Measurements from ENCODE around the gene PRKAG2. TPM values are rescaled to one million over a fixed set of nuclear protein-coding genes. Genes with fewer than 3 reads are reported as not detected.

The PRKAG2 gene
- polyA plus RNA-seq, 2 donors: 9.0 to 11.2 TPM

- WGBS, 2 donors: 93 to 94% methylated on average over 18 of the region's 18 CpGs
- Histone ChIP-seq H3K4me3 (ENCODE audit: low read depth in 1 of 2, low read length in 2 of 2) (no peak overlapping the region), H3K27ac (ENCODE audit: low read depth in 2 of 2, low read length in 1 of 2) (no peak overlapping the region), H3K9me3 (ENCODE audit: control insufficient read depth in 2 of 2, insufficient read depth in 1 of 2, low read depth in 1 of 2, low read length in 1 of 2) (no peaks in the 10 kb centered on the region), H3K27me3 (ENCODE audit: control insufficient read depth in 1 of 2, insufficient read depth in 2 of 2, low read length in 2 of 2) (no peaks in the 10 kb centered on the region), H3K4me1 (ENCODE audit: control insufficient read depth in 2 of 2, insufficient read depth in 2 of 2, low read length in 1 of 2) (peaks cover 11 to 12% of the 10 kb centered on the region in 2 donors), H3K36me3 (ENCODE audit: control insufficient read depth in 2 of 2, insufficient read depth in 2 of 2, low read length in 1 of 2) (no peaks in the 10 kb centered on the region)
These were observed 9.9 kb downstream of the PRKAG2 start for GRCh38 chr7:151866761-151867655.

DNA sequence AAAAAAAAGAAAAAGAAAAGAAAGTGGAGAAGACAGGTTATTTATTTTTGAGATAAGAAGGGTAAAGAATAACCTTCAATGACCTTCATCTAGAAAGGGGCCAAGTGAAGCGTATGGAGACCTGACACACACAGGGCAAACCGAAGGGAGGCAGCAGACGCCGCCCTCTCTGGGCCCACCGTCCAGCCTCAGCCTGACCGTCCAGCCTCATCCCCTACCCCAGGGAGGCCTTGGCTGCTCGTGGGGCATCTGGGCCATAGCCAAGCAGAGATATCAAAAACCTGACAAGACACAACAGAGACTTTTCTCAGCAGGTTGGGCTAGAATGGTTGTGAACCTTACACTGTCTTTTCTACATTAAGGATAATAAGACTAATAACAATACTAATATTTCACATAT, 10.9 kb downstream of the PRKAG2 start:
- WGBS, 2 donors: 88 to 93% methylated on average over 7 of the region's 7 CpGs
- Histone ChIP-seq H3K36me3 (ENCODE audit: control insufficient read depth in 2 of 2, insufficient read depth in 2 of 2, low read length in 1 of 2) (no peaks in the 10 kb centered on the region), H3K27ac (ENCODE audit: low read depth in 2 of 2, low read length in 1 of 2) (no peak overlapping the region), H3K27me3 (ENCODE audit: control insufficient read depth in 1 of 2, insufficient read depth in 2 of 2, low read length in 2 of 2) (no peaks in the 10 kb centered on the region), H3K9me3 (ENCODE audit: control insufficient read depth in 2 of 2, insufficient read depth in 1 of 2, low read depth in 1 of 2, low read length in 1 of 2) (no peaks in the 10 kb centered on the region), H3K4me1 (ENCODE audit: control insufficient read depth in 2 of 2, insufficient read depth in 2 of 2, low read length in 1 of 2) (peaks cover 6 to 11% of the 10 kb centered on the region in 2 donors), H3K4me3 (ENCODE audit: low read depth in 1 of 2, low read length in 2 of 2) (no peak overlapping the region)

- no peaks in the 10 kb centered on the region for H3K9me3 ChIP-seq (ENCODE audit: control insufficient read depth in 2 of 2, insufficient read depth in 1 of 2, low read depth in 1 of 2, low read length in 1 of 2)
- 85 to 88% methylated on average over 16 of the region's 16 CpGs for WGBS, 2 donors
- H3K36me3 ChIP-seq (ENCODE audit: control insufficient read depth in 2 of 2, insufficient read depth in 2 of 2, low read length in 1 of 2): no peaks in the 10 kb centered on the region
- H3K4me1 ChIP-seq (ENCODE audit: control insufficient read depth in 2 of 2, insufficient read depth in 2 of 2, low read length in 1 of 2): peaks cover 7 to 11% of the 10 kb centered on the region in 2 donors
- no peak overlapping the region for H3K4me3 ChIP-seq (ENCODE audit: low read depth in 1 of 2, low read length in 2 of 2)
- no peak overlapping the region for H3K27ac ChIP-seq (ENCODE audit: low read depth in 2 of 2, low read length in 1 of 2)
- no peaks in the 10 kb centered on the region for H3K27me3 ChIP-seq (ENCODE audit: control insufficient read depth in 1 of 2, insufficient read depth in 2 of 2, low read length in 2 of 2)
These were observed 11.7 kb downstream of the PRKAG2 start for GRCh38 chr7:151865070-151865670.

GRCh38 chr7:151864561-151864960, 12.4 kb downstream of the PRKAG2 start:
- WGBS, 2 donors: 91 to 92% methylated on average over 6 of the region's 6 CpGs
- Histone ChIP-seq H3K4me3 (ENCODE audit: low read depth in 1 of 2, low read length in 2 of 2) (no peak overlapping the region), H3K27ac (ENCODE audit: low read depth in 2 of 2, low read length in 1 of 2) (no peak overlapping the region), H3K36me3 (ENCODE audit: control insufficient read depth in 2 of 2, insufficient read depth in 2 of 2, low read length in 1 of 2) (no peaks in the 10 kb centered on the region), H3K27me3 (ENCODE audit: control insufficient read depth in 1 of 2, insufficient read depth in 2 of 2, low read length in 2 of 2) (no peaks in the 10 kb centered on the region), H3K4me1 (ENCODE audit: control insufficient read depth in 2 of 2, insufficient read depth in 2 of 2, low read length in 1 of 2) (peaks cover 8 to 11% of the 10 kb centered on the region in 2 donors), H3K9me3 (ENCODE audit: control insufficient read depth in 2 of 2, insufficient read depth in 1 of 2, low read depth in 1 of 2, low read length in 1 of 2) (no peaks in the 10 kb centered on the region)

GRCh38 chr7:151864081-151864480, 12.8 kb downstream of the PRKAG2 start:
- peaks cover 6 to 11% of the 10 kb centered on the region in 2 donors for H3K4me1 ChIP-seq (ENCODE audit: control insufficient read depth in 2 of 2, insufficient read depth in 2 of 2, low read length in 1 of 2)
- no peaks in the 10 kb centered on the region for H3K36me3 ChIP-seq (ENCODE audit: control insufficient read depth in 2 of 2, insufficient read depth in 2 of 2, low read length in 1 of 2)

GRCh38 chr7:151863386-151864079, 13.4 kb downstream of the PRKAG2 start:
- Histone ChIP-seq H3K9me3 (ENCODE audit: control insufficient read depth in 2 of 2, insufficient read depth in 1 of 2, low read depth in 1 of 2, low read length in 1 of 2) (no peaks in the 10 kb centered on the region), H3K4me1 (ENCODE audit: control insufficient read depth in 2 of 2, insufficient read depth in 2 of 2, low read length in 1 of 2) (peaks cover 10 to 11% of the 10 kb centered on the region in 2 donors), H3K36me3 (ENCODE audit: control insufficient read depth in 2 of 2, insufficient read depth in 2 of 2, low read length in 1 of 2) (no peaks in the 10 kb centered on the region), H3K27me3 (ENCODE audit: control insufficient read depth in 1 of 2, insufficient read depth in 2 of 2, low read length in 2 of 2) (no peaks in the 10 kb centered on the region), H3K27ac (ENCODE audit: low read depth in 2 of 2, low read length in 1 of 2) (no peak overlapping the region), H3K4me3 (ENCODE audit: low read depth in 1 of 2, low read length in 2 of 2) (no peak overlapping the region)
- WGBS, 2 donors: 91 to 94% methylated on average over 11 of the region's 11 CpGs

More at GRCh38 chr7:151864081-151864480, 12.8 kb downstream of the PRKAG2 start:
- no peaks in the 10 kb centered on the region for H3K9me3 ChIP-seq (ENCODE audit: control insufficient read depth in 2 of 2, insufficient read depth in 1 of 2, low read depth in 1 of 2, low read length in 1 of 2)
- no peak overlapping the region for H3K4me3 ChIP-seq (ENCODE audit: low read depth in 1 of 2, low read length in 2 of 2)
- WGBS, 2 donors: 87 to 95% methylated on average over 10 of the region's 10 CpGs
- no peak overlapping the region for H3K27ac ChIP-seq (ENCODE audit: low read depth in 2 of 2, low read length in 1 of 2)
- H3K27me3 ChIP-seq (ENCODE audit: control insufficient read depth in 1 of 2, insufficient read depth in 2 of 2, low read length in 2 of 2): no peaks in the 10 kb centered on the region

DNA sequence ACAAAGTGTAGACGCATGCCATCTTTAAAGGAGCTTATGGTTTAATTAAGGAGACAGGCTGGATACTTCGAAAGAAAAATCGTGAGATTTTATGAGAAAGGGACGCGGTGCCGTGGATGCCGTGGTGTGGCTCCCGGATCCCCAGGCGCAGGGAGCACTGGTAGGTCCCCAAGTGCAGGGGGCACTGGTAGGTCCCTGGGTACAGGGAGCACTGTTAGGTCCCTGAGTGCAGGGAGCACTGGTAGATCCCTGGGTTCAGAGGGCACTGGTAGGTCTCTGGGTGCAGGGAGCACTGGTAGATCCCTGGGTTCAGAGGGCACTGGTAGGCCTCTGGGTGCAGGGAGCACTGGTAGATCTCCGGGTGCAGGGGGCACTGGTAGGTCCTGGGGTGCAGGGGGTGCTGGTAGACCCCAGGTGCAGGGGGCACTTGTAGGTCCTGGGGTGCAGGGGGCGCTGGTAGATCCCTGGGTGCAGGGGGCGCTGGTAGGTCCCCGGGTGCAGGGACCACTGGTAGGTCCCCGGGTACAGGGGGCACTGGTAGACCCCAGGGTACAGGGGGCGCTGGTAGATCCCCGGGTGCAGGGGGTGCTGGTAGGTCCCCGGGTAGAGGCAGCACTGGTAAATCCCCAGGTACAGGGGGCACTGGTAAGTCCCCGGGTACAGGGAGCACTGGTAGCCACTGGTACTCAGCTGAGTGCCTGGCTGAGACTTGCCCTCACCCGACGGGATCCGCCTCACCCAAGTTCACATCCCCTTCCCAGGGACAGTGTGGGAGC, 14.1 kb downstream of the PRKAG2 start:
- H3K27me3 ChIP-seq (ENCODE audit: control insufficient read depth in 1 of 2, insufficient read depth in 2 of 2, low read length in 2 of 2): no peaks in the 10 kb centered on the region
- H3K27ac ChIP-seq (ENCODE audit: low read depth in 2 of 2, low read length in 1 of 2): no peak overlapping the region
- 94 to 95% methylated on average over 21 of the region's 21 CpGs for WGBS, 2 donors
- H3K4me3 ChIP-seq (ENCODE audit: low read depth in 1 of 2, low read length in 2 of 2): no peak overlapping the region
- no peaks in the 10 kb centered on the region for H3K36me3 ChIP-seq (ENCODE audit: control insufficient read depth in 2 of 2, insufficient read depth in 2 of 2, low read length in 1 of 2)
- peaks cover 8 to 9% of the 10 kb centered on the region in 2 donors for H3K4me1 ChIP-seq (ENCODE audit: control insufficient read depth in 2 of 2, insufficient read depth in 2 of 2, low read length in 1 of 2)
- no peaks in the 10 kb centered on the region for H3K9me3 ChIP-seq (ENCODE audit: control insufficient read depth in 2 of 2, insufficient read depth in 1 of 2, low read depth in 1 of 2, low read length in 1 of 2)

- no peak overlapping the region for H3K4me3 ChIP-seq (ENCODE audit: low read depth in 1 of 2, low read length in 2 of 2)
- H3K36me3 ChIP-seq (ENCODE audit: control insufficient read depth in 2 of 2, insufficient read depth in 2 of 2, low read length in 1 of 2): no peaks in the 10 kb centered on the region
- H3K27ac ChIP-seq (ENCODE audit: low read depth in 2 of 2, low read length in 1 of 2): no peak overlapping the region
- no peaks in the 10 kb centered on the region for H3K9me3 ChIP-seq (ENCODE audit: control insufficient read depth in 2 of 2, insufficient read depth in 1 of 2, low read depth in 1 of 2, low read length in 1 of 2)
- peaks cover 6 to 8% of the 10 kb centered on the region in 2 donors for H3K4me1 ChIP-seq (ENCODE audit: control insufficient read depth in 2 of 2, insufficient read depth in 2 of 2, low read length in 1 of 2)
- H3K27me3 ChIP-seq (ENCODE audit: control insufficient read depth in 1 of 2, insufficient read depth in 2 of 2, low read length in 2 of 2): no peaks in the 10 kb centered on the region
- 90 to 95% methylated on average over 9 of the region's 9 CpGs for WGBS, 2 donors
These were observed 15.0 kb downstream of the PRKAG2 start for GRCh38 chr7:151861881-151862280.

DNA sequence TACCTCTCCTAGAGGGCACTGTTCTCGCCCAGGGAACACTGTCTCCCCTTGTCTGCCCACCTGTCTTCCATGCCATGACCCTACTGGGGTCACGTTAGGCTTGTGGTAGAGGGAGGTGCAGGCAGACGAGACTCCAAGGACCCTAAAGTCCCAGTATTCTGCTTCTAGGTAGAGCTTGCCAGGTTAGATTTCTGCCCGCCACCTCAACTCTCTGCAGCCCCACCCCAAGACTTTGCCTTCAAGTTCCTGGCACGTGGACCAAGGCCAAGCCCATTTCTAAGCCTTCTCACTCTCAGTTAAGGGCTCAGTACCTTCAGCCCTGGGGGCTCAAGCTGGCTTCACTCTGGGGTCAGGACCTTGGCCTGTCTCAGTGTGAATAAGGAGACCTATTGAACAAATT, 16.1 kb downstream of the PRKAG2 start:
- Histone ChIP-seq H3K27me3 (ENCODE audit: control insufficient read depth in 1 of 2, insufficient read depth in 2 of 2, low read length in 2 of 2) (no peaks in the 10 kb centered on the region), H3K4me3 (ENCODE audit: low read depth in 1 of 2, low read length in 2 of 2) (no peak overlapping the region), H3K9me3 (ENCODE audit: control insufficient read depth in 2 of 2, insufficient read depth in 1 of 2, low read depth in 1 of 2, low read length in 1 of 2) (no peaks in the 10 kb centered on the region), H3K27ac (ENCODE audit: low read depth in 2 of 2, low read length in 1 of 2) (no peak overlapping the region), H3K4me1 (ENCODE audit: control insufficient read depth in 2 of 2, insufficient read depth in 2 of 2, low read length in 1 of 2) (peaks cover 6 to 8% of the 10 kb centered on the region in 2 donors), H3K36me3 (ENCODE audit: control insufficient read depth in 2 of 2, insufficient read depth in 2 of 2, low read length in 1 of 2) (no peaks in the 10 kb centered on the region)
- 65 to 70% methylated on average over 5 of the region's 5 CpGs for WGBS, 2 donors
